HEK293 (cell line): ENCODE results near the gene ACAD9.

Source experiments
- AEBP2 ChIP-seq: fragments of 450-650 bp; formaldehyde crosslinking; IDR thresholded peaks from 2 replicates; pipeline ENCODE4 v1.5.1; 2016; ENCODE audit warnings: missing biosample characterization, missing genetic modification characterization, borderline replicate concordance
- GFI1B ChIP-seq: fragments of 450-650 bp; formaldehyde crosslinking; IDR thresholded peaks from 2 replicates; pipeline ENCODE4 v1.5.1; 2016; ENCODE audit warnings: missing biosample characterization, missing genetic modification characterization
- GLI4 ChIP-seq: fragments of 450-650 bp; formaldehyde crosslinking; IDR thresholded peaks from 2 replicates; pipeline ENCODE4 v1.5.1; 2016; ENCODE audit warnings: missing biosample characterization, missing genetic modification characterization
- GLIS1 ChIP-seq: fragments of 450-650 bp; formaldehyde crosslinking; IDR thresholded peaks from 2 replicates; pipeline ENCODE4 v1.5.1; 2016; ENCODE audit warnings: missing biosample characterization, missing genetic modification characterization
- HIC1 ChIP-seq: fragments of 450-650 bp; formaldehyde crosslinking; IDR thresholded peaks from 2 replicates; pipeline ENCODE4 v1.5.1; 2016; ENCODE audit warnings: missing biosample characterization, missing genetic modification characterization
- HOXA7 ChIP-seq: sonication (generic); formaldehyde crosslinking; IDR thresholded peaks from 2 replicates; pipeline ENCODE4 v1.8.1; 2022; ENCODE audit warnings: missing genetic modification reagents, borderline replicate concordance
- PATZ1 ChIP-seq: fragments of 450-650 bp; formaldehyde crosslinking; IDR thresholded peaks from 2 replicates; pipeline ENCODE4 v1.5.1; 2016; ENCODE audit warnings: missing biosample characterization, missing genetic modification characterization
- PBX3 ChIP-seq: sonication (generic); formaldehyde crosslinking; IDR thresholded peaks from 2 replicates; pipeline ENCODE4 v1.8.1; 2022; ENCODE audit warnings: mild to moderate bottlenecking, moderate library complexity, missing genetic modification reagents
- SCRT1 ChIP-seq: fragments of 450-650 bp; formaldehyde crosslinking; IDR thresholded peaks from 2 replicates; pipeline ENCODE4 v1.5.1; 2016; ENCODE audit warnings: missing biosample characterization, missing genetic modification characterization, borderline replicate concordance
- WT1 ChIP-seq: fragments of 450-650 bp; formaldehyde crosslinking; IDR thresholded peaks from 2 replicates; pipeline ENCODE4 v1.5.1; 2016; ENCODE audit warnings: missing biosample characterization, missing genetic modification characterization
- ZNF10 ChIP-seq: fragments of 450-650 bp; formaldehyde crosslinking; IDR thresholded peaks from 2 replicates; pipeline ENCODE4 v1.5.1; 2017; ENCODE audit warnings: missing biosample characterization, missing genetic modification characterization
- ZNF112 ChIP-seq: fragments of 450-650 bp; formaldehyde crosslinking; IDR thresholded peaks from 2 replicates; pipeline ENCODE4 v1.5.0; 2017; ENCODE audit warnings: missing biosample characterization, missing genetic modification characterization
- ZNF132 ChIP-seq: fragments of 450-650 bp; formaldehyde crosslinking; IDR thresholded peaks from 2 replicates; pipeline ENCODE4 v1.5.1; 2017; ENCODE audit warnings: missing biosample characterization, missing genetic modification characterization, borderline replicate concordance
- ZNF140 ChIP-seq: fragments of 450-650 bp; formaldehyde crosslinking; IDR thresholded peaks from 2 replicates; pipeline ENCODE4 v1.5.1; 2016; ENCODE audit warnings: missing biosample characterization, missing genetic modification characterization
- ZNF23 ChIP-seq: fragments of 450-650 bp; formaldehyde crosslinking; IDR thresholded peaks from 2 replicates; pipeline ENCODE4 v1.5.1; 2016; ENCODE audit warnings: missing biosample characterization, missing genetic modification characterization, borderline replicate concordance
- ZNF239 ChIP-seq: fragments of 450-650 bp; formaldehyde crosslinking; IDR thresholded peaks from 2 replicates; pipeline ENCODE4 v1.5.1; 2016; ENCODE audit warnings: missing biosample characterization, missing genetic modification characterization
- ZNF311 ChIP-seq: fragments of 450-650 bp; formaldehyde crosslinking; IDR thresholded peaks from 2 replicates; pipeline ENCODE4 v1.5.1; 2017; ENCODE audit warnings: missing biosample characterization, missing genetic modification characterization, borderline replicate concordance
- ZNF350 ChIP-seq: fragments of 450-650 bp; formaldehyde crosslinking; IDR thresholded peaks from 2 replicates; pipeline ENCODE4 v1.5.0; 2017; ENCODE audit warnings: missing biosample characterization, mild to moderate bottlenecking, missing genetic modification characterization
- ZNF391 ChIP-seq: fragments of 450-650 bp; formaldehyde crosslinking; IDR thresholded peaks from 2 replicates; pipeline ENCODE4 v1.5.1; 2016; ENCODE audit warnings: low read depth, missing biosample characterization, missing genetic modification characterization, borderline replicate concordance
- ZNF416 ChIP-seq: fragments of 450-650 bp; formaldehyde crosslinking; IDR thresholded peaks from 2 replicates; pipeline ENCODE4 v1.5.1; 2016; ENCODE audit warnings: missing biosample characterization, missing genetic modification characterization
- ZNF423 ChIP-seq: fragments of 450-650 bp; formaldehyde crosslinking; IDR thresholded peaks from 2 replicates; pipeline ENCODE4 v1.5.1; 2016; ENCODE audit warnings: missing biosample characterization, missing genetic modification characterization
- ZNF449 ChIP-seq: fragments of 450-650 bp; formaldehyde crosslinking; IDR thresholded peaks from 2 replicates; pipeline ENCODE4 v1.5.1; 2017; ENCODE audit warnings: missing biosample characterization, mild to moderate bottlenecking, missing genetic modification characterization, moderate library complexity
- ZNF48 ChIP-seq: fragments of 450-650 bp; formaldehyde crosslinking; IDR thresholded peaks from 2 replicates; pipeline ENCODE4 v1.5.1; 2016; ENCODE audit warnings: missing biosample characterization, missing genetic modification characterization
- ZNF488 ChIP-seq: fragments of 450-650 bp; formaldehyde crosslinking; IDR thresholded peaks from 2 replicates; pipeline ENCODE4 v1.5.1; 2016; ENCODE audit warnings: missing biosample characterization, missing genetic modification characterization
- ZNF521 ChIP-seq: fragments of 450-650 bp; formaldehyde crosslinking; IDR thresholded peaks from 2 replicates; pipeline ENCODE4 v1.5.1; 2017; ENCODE audit warnings: missing biosample characterization, mild to moderate bottlenecking, missing genetic modification characterization
- ZNF549 ChIP-seq: fragments of 450-650 bp; IDR thresholded peaks from 2 replicates; pipeline ENCODE4 v1.5.1; 2018; ENCODE audit warnings: missing biosample characterization, missing genetic modification characterization, mild to moderate bottlenecking, inconsistent platforms, moderate library complexity
- ZNF561 ChIP-seq: fragments of 450-650 bp; IDR thresholded peaks from 2 replicates; pipeline ENCODE4 v1.5.1; 2018; ENCODE audit warnings: missing biosample characterization, missing genetic modification characterization, borderline replicate concordance
- ZNF704 ChIP-seq: fragments of 450-650 bp; formaldehyde crosslinking; IDR thresholded peaks from 2 replicates; pipeline ENCODE4 v1.5.1; 2016; ENCODE audit warnings: missing biosample characterization, missing genetic modification characterization
- ZSCAN23 ChIP-seq: fragments of 450-650 bp; formaldehyde crosslinking; IDR thresholded peaks from 2 replicates; pipeline ENCODE4 v1.5.1; 2016; ENCODE audit warnings: missing biosample characterization, missing genetic modification characterization
- ZXDB ChIP-seq: fragments of 450-650 bp; formaldehyde crosslinking; IDR thresholded peaks from 2 replicates; pipeline ENCODE4 v1.5.1; 2016; ENCODE audit warnings: missing biosample characterization, missing genetic modification characterization

Gene ACAD9

GRCh38 chr3:128845778-128846485 is 33.5 kb upstream of the ACAD9 start (continued):
- peak; percentile 75 for TF ChIP-seq GLIS1
- TF ChIP-seq ZNF239 (tag by site-specific recombination), result no peak
- TF ChIP-seq ZNF132 (tag by site-specific recombination), result no peak
- TF ChIP-seq HOXA7 (CRISPR knock-in tag), result no peak
- TF ChIP-seq ZXDB (tag by site-specific recombination), result no peak
- TF ChIP-seq ZNF416, result no peak
- TF ChIP-seq ZNF23, result no peak
- TF ChIP-seq WT1 (tag by site-specific recombination), result no peak
- no peak for TF ChIP-seq AEBP2
- peak; percentile 58; the same call in 1 of the 2 replicates for TF ChIP-seq PATZ1 (tag by site-specific recombination)
- TF ChIP-seq ZNF391, result no peak
- no peak for TF ChIP-seq ZNF311
- TF ChIP-seq ZNF449, result no peak
- no peak for TF ChIP-seq ZNF704 (tag by site-specific recombination)
- no peak for TF ChIP-seq ZNF350 (tag by site-specific recombination)
- TF ChIP-seq ZSCAN23, result no peak
- no peak for TF ChIP-seq ZNF112 (tag by site-specific recombination)
- TF ChIP-seq ZNF140 (tag by site-specific recombination), result no peak
- no peak for TF ChIP-seq SCRT1
- peak; percentile 62; the same call in 1 of the 2 replicates for TF ChIP-seq ZNF423 (tag by site-specific recombination)
- no peak for TF ChIP-seq ZNF488
- TF ChIP-seq ZNF10 (tag by site-specific recombination), result no peak
- TF ChIP-seq GFI1B, result no peak
- no peak for TF ChIP-seq GLI4
- no peak for TF ChIP-seq ZNF561 (tag by site-specific recombination)
- no peak for TF ChIP-seq ZNF521 (tag by site-specific recombination)
- TF ChIP-seq HIC1 (tag by site-specific recombination), result 0 out of 2 replicates have a peak, but pooled peaks have one; percentile 27
- TF ChIP-seq ZNF48 (tag by site-specific recombination), result no peak
- no peak for TF ChIP-seq ZNF549
- 0 out of 2 replicates have a peak, but pooled peaks have one; percentile 50 for TF ChIP-seq PBX3 (CRISPR knock-in tag)
